Activated T-cell treated with anti-CD3 and anti-CD28 coated beads, Interleukin-2, amount 50 U/mL, for 24 hours (primary cell): ENCODE results near the gene ELK1.
"Not testable (repeated sequence)": the region's sequence is repeated elsewhere in the genome, so short reads cannot be mapped to it uniquely, and the experiment has no call there.

ENCODE experiments used
- DNase-seq: peaks from one replicate; pipeline ENCODE4 v3.0.0-alpha.2; 2020
- H3K27ac Mint-ChIP-seq: 2 replicates; pipeline ENCODE4 v1.8.0; 2020; ENCODE audit warnings: mild to moderate bottlenecking, mixed read lengths
- H3K27me3 Mint-ChIP-seq: 2 replicates; pipeline ENCODE4 v1.8.0; 2020; ENCODE audit warnings: mixed read lengths
- H3K36me3 Mint-ChIP-seq: 2 replicates; pipeline ENCODE4 v1.8.0; 2020; ENCODE audit warnings: low read depth, mixed read lengths
- H3K4me1 Mint-ChIP-seq: 2 replicates; pipeline ENCODE4 v1.8.0; 2020; ENCODE audit warnings: low read depth, mixed read lengths
- H3K4me3 Mint-ChIP-seq: 2 replicates; pipeline ENCODE4 v1.8.0; 2020; ENCODE audit warnings: mild to moderate bottlenecking, moderate library complexity, mixed read lengths
- H3K9me3 Mint-ChIP-seq: 2 replicates; pipeline ENCODE4 v1.8.0; 2020; ENCODE audit warnings: mixed read lengths

The ELK1 gene

GRCh38 chrX:47611926-47612325 is 38.4 kb downstream of the ELK1 start:
- H3K4me1 Mint-ChIP-seq, result peaks cover 2% of the 10 kb centered on the region
- H3K36me3 Mint-ChIP-seq, result no peaks in the 10 kb centered on the region
- peaks cover 19% of the 10 kb centered on the region for H3K27me3 Mint-ChIP-seq
- no peak overlapping the region for H3K4me3 Mint-ChIP-seq
- DNase-seq, result no peak
- H3K9me3 Mint-ChIP-seq, result no peaks in the 10 kb centered on the region
- no peak overlapping the region for H3K27ac Mint-ChIP-seq

- DNase-seq, result no peak
- H3K27me3 Mint-ChIP-seq, result peaks cover 19% of the 10 kb centered on the region
- no peak overlapping the region for H3K27ac Mint-ChIP-seq
- no peaks in the 10 kb centered on the region for H3K36me3 Mint-ChIP-seq
- no peak overlapping the region for H3K4me3 Mint-ChIP-seq
- H3K9me3 Mint-ChIP-seq, result no peaks in the 10 kb centered on the region
- H3K4me1 Mint-ChIP-seq, result peaks cover 2% of the 10 kb centered on the region
Measured at GRCh38 chrX:47611489-47611888, 38.9 kb downstream of the ELK1 start.

- Mint-ChIP-seq H3K4me1 (peaks cover 2% of the 10 kb centered on the region), H3K9me3 (no peaks in the 10 kb centered on the region), H3K27me3 (peaks cover 19% of the 10 kb centered on the region), H3K4me3 (no peak overlapping the region), H3K27ac (no peak overlapping the region), H3K36me3 (no peaks in the 10 kb centered on the region)
- DNase-seq, result no peak
Measured at GRCh38 chrX:47610511-47610910, 39.9 kb downstream of the ELK1 start.

GRCh38 chrX:47608130-47608810 is 42.1 kb downstream of the ELK1 start:
- Mint-ChIP-seq H3K9me3 (no peaks in the 10 kb centered on the region), H3K4me3 (no peak overlapping the region), H3K4me1 (peaks cover 2% of the 10 kb centered on the region), H3K27me3 (peaks cover 16% of the 10 kb centered on the region), H3K36me3 (no peaks in the 10 kb centered on the region), H3K27ac (no peak overlapping the region)
- no peak for DNase-seq

GRCh38 chrX:47607091-47607490 is 43.3 kb downstream of the ELK1 start:
- no peak for DNase-seq
- no peaks in the 10 kb centered on the region for H3K9me3 Mint-ChIP-seq
- H3K4me1 Mint-ChIP-seq, result peaks cover 2% of the 10 kb centered on the region
- H3K27me3 Mint-ChIP-seq, result peaks cover 9% of the 10 kb centered on the region
- no peaks in the 10 kb centered on the region for H3K36me3 Mint-ChIP-seq
- no peak overlapping the region for H3K4me3 Mint-ChIP-seq
- H3K27ac Mint-ChIP-seq, result no peak overlapping the region

- no peaks in the 10 kb centered on the region for H3K36me3 Mint-ChIP-seq
- no peak for DNase-seq
- peaks cover 4% of the 10 kb centered on the region for H3K27me3 Mint-ChIP-seq
- no peak overlapping the region for H3K27ac Mint-ChIP-seq
- no peaks in the 10 kb centered on the region for H3K9me3 Mint-ChIP-seq
- peaks cover 2% of the 10 kb centered on the region for H3K4me1 Mint-ChIP-seq
- H3K4me3 Mint-ChIP-seq, result no peak overlapping the region
Measured at GRCh38 chrX:47605024-47605423, 45.3 kb downstream of the ELK1 start.

- not testable (repeated sequence) for DNase-seq, H3K4me3 Mint-ChIP-seq, H3K27me3 Mint-ChIP-seq, H3K36me3 Mint-ChIP-seq, H3K4me1 Mint-ChIP-seq, H3K9me3 Mint-ChIP-seq, H3K27ac Mint-ChIP-seq
Measured at GRCh38 chrX:47603125-47603524, 47.2 kb downstream of the ELK1 start.

GRCh38 chrX:47597222-47597621 is 53.1 kb downstream of the ELK1 start:
- H3K27ac Mint-ChIP-seq, result no peak overlapping the region
- DNase-seq, result no peak
- no peaks in the 10 kb centered on the region for H3K36me3 Mint-ChIP-seq
- peaks cover 17% of the 10 kb centered on the region for H3K4me1 Mint-ChIP-seq
- H3K27me3 Mint-ChIP-seq, result peaks cover 7% of the 10 kb centered on the region
- peaks cover 15% of the 10 kb centered on the region for H3K9me3 Mint-ChIP-seq
- no peak overlapping the region for H3K4me3 Mint-ChIP-seq

- H3K4me1 Mint-ChIP-seq, result peaks cover 17% of the 10 kb centered on the region
- peaks cover 15% of the 10 kb centered on the region for H3K9me3 Mint-ChIP-seq
- H3K36me3 Mint-ChIP-seq, result no peaks in the 10 kb centered on the region
- no peak for DNase-seq
- H3K27ac Mint-ChIP-seq, result peak overlapping the region; percentile 46
- no peak overlapping the region for H3K4me3 Mint-ChIP-seq
- peaks cover 7% of the 10 kb centered on the region for H3K27me3 Mint-ChIP-seq
Measured at GRCh38 chrX:47596256-47596655, 54.1 kb downstream of the ELK1 start.

- Mint-ChIP-seq H3K27ac (peak overlapping the region; percentile 46), H3K27me3 (peaks cover 7% of the 10 kb centered on the region), H3K36me3 (no peaks in the 10 kb centered on the region), H3K4me1 (peaks cover 17% of the 10 kb centered on the region), H3K4me3 (no peak overlapping the region), H3K9me3 (peaks cover 15% of the 10 kb centered on the region)
- no peak for DNase-seq
Measured at GRCh38 chrX:47595716-47596251, 54.6 kb downstream of the ELK1 start.

- H3K4me1 Mint-ChIP-seq, result peaks cover 17% of the 10 kb centered on the region
- peaks cover 10% of the 10 kb centered on the region for H3K9me3 Mint-ChIP-seq
- H3K4me3 Mint-ChIP-seq, result no peak overlapping the region
- no peaks in the 10 kb centered on the region for H3K36me3 Mint-ChIP-seq
- peaks cover 7% of the 10 kb centered on the region for H3K27me3 Mint-ChIP-seq
- DNase-seq, result no peak
- H3K27ac Mint-ChIP-seq, result no peak overlapping the region
Measured at GRCh38 chrX:47593522-47593921, 56.8 kb downstream of the ELK1 start.

GRCh38 chrX:47590984-47591383 is 59.4 kb downstream of the ELK1 start:
- H3K4me3 Mint-ChIP-seq, result no peak overlapping the region
- no peak for DNase-seq
- H3K9me3 Mint-ChIP-seq, result no peaks in the 10 kb centered on the region
- H3K27me3 Mint-ChIP-seq, result peaks cover 10% of the 10 kb centered on the region
- peaks cover 13% of the 10 kb centered on the region for H3K4me1 Mint-ChIP-seq
- no peak overlapping the region for H3K27ac Mint-ChIP-seq
- H3K36me3 Mint-ChIP-seq, result no peaks in the 10 kb centered on the region

- Mint-ChIP-seq H3K27me3 (peaks cover 21% of the 10 kb centered on the region), H3K36me3 (no peaks in the 10 kb centered on the region), H3K4me3 (no peak overlapping the region), H3K4me1 (peaks cover 15% of the 10 kb centered on the region), H3K27ac (no peak overlapping the region), H3K9me3 (no peaks in the 10 kb centered on the region)
- no peak for DNase-seq
Measured at GRCh38 chrX:47587906-47588735, 62.2 kb downstream of the ELK1 start.

- H3K36me3 Mint-ChIP-seq, result no peaks in the 10 kb centered on the region
- H3K4me1 Mint-ChIP-seq, result peaks cover 15% of the 10 kb centered on the region
- DNase-seq, result no peak
- no peaks in the 10 kb centered on the region for H3K9me3 Mint-ChIP-seq
- no peak overlapping the region for H3K27ac Mint-ChIP-seq
- no peak overlapping the region for H3K4me3 Mint-ChIP-seq
- peaks cover 21% of the 10 kb centered on the region for H3K27me3 Mint-ChIP-seq
Measured at GRCh38 chrX:47587091-47587891, 63.1 kb downstream of the ELK1 start.
